NCI-H1048 (cell line): ENCODE results near the gene CIZ1.

ENCODE experiments used
- DNase-seq: peaks from one replicate; lab custom pipeline; 2025; lab: John Stamatoyannopoulos, UW

CIZ1 gene

DNA sequence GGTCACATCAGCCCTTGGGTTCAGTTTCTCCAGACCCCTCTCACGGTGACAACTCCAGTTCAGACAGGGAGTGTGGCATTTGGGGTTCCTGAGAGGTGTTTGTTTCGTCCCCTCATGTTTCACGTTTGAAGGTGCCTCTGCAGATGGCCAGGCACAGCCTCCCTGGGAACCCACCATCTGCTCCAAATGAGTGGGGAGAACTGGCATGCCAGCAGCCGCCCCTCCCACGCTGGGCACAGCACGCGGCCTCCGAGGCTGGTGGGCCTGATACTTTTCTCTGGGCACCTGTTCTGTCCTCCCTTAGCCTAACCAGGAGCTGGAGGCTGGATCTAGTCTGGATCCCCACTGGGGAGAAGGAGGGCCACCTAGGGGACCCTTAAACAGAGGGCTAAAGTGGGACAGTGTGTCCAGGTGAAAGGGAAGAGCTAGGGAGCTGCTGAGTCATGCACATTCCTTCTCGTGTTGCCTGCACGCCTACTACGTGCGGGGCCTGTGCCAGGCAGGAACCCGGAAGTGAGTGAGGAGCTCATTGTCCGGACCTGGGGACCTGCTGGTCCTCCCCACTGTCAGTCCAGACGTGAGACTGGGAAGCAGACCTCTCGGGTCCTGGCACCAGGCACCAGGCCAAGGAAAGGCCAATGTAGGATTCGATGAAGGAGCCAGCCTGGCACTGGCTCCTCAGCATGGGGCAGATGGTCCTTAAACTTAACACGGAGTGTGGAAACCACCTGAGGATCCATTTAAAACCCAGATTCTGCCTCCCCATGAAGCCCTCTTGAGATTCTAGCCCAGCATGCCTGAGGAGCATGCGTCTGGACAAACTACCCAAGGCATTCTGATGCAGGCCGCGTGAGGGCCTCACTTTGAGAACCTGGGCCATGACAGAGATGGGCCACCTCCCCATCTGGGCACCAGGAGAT is 23.5 kb upstream of the CIZ1 start:
- no peak for DNase-seq

DNA sequence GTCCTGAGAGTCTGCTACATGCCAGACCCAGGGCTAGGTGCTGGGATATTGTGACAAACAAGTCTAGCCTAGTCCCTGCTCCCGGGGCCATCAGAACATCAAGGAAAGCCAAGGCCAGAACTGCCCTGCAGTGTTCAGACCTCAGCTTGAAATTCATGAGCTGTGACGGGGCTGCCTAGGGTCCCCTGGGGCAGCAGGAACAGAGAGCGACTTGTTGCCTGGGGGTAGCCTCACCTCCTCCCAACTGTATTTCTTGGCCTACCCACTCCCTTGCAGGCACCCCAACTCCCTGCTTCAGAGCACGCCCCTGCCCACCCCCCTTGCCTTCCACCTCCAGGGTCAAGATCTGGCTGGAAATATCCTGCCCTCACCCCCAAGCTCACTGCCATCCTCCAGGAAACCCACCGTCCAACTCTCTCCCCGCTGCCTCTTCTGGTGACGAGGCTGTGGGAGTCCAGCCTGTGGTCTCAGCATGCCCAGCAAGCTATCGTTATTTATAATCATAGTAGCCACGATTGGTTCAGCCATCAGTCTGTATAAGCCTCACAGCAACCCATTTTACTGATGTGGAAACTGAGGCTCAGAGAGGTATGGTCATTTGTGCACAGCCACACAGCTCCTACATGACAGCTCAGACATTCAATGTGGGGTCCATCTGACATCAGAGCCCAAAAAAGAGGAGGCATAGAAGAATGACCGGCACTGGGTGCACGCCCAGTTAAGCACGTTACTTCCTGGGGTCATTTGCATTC is 22.6 kb upstream of the CIZ1 start:
- no peak for DNase-seq

DNA sequence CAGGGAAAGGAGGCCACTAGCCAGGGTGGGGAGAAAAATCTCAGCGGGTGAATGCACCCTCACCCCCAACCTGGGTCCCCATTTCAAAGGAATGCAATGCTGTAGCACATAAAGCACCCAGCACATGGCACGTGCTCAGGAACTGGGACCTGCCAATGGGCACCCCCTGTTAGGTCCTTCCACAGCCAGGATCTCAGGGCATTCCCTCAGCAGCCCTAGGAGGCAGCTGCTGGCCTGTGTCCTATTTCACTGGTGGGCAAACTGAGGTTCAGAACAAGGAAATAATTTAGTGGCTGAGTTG is 20.6 kb upstream of the CIZ1 start:
- DNase-seq = no peak

DNA sequence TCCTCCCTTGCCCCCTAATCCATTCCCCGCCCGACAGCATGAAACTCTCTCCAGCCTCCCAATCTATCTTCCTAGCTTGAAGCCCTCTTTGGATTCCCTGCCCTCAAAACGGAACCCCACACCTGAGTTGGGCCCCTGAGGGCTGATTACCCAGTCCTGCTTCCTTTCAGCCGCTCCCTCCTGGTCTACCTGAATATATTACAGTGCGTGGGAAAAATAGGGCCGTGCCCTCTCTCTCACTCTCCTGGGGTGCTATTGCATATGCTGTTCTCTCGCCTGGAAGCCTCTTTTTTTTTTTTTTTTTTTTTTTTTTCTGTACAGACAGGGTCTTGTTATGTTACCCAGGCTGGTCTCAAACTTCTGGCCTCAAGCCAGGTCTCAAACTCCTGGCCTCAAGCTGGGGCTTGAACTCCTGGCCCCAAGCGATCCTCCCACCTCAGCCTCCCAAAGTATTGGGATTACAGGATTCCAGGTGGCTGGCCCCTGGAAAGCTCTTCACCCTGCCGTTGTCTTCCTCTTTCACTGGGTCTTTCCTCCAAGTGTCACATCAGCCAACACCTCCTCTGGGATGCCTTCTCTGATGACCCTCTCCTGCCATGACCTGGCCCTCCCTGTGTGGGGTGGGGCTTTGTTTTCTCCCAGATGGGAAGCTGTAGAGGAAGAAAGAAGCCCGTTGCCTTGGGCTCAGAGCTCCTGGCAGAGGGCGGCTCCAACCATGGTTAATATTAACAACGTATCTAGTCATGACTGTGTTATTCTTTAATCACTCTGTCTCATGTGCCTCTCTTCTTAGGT is 20.0 kb upstream of the CIZ1 start:
- DNase-seq = no peak

DNA sequence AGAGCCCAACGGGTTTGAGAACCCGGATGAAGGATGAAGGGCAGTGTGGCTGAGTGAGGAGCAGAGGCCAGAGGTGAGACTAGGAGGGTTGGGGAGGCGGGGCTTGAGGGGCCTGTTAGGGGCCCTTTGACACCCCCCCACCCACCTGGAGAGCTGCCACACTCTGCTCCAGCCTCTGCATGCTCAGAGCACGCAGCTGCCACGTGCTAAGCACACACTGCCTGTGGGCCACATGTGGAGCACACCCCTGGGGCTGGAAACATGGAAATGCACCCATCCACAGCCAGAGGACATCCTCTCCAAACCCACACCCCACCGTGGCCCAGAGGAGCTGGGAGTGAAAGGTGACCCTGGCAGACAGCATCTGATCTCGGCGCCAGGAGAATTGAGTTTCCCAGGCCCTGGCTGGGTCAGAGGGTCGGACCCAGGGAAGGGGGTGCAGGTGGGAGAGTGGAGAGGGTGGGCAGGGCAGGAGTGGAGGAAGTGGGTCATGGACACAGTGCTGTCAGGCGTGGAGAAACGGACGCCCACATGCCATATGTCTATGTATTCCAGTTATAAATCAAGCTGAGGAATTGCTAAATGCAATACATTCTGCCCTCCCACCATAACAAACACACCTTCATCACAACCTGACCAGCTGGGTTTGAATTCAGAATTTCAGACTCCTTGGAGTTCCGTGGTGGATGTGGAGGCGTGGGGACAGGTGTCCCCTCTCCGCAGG is 17.7 kb upstream of the CIZ1 start:
- no peak for DNase-seq

DNA sequence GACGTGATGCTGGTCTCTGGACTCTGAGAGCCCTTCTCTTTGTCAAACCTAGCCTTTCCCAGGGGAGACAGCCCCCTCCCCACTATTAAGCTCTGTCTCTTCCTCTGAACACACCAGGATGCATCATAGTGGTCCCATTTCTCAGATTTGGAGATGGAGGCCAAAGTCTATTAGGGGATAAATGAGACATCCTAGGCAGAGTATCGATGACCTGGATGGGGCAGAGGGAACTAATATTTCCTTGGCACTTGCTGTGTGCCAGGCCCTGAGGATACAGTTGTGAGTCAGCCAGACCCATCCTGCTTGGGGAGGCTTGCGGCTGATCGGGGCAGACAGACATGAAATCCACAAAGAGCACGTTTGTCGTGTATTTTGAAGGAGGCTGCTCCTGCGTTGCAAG is 17.0 kb upstream of the CIZ1 start:
- no peak for DNase-seq

DNA sequence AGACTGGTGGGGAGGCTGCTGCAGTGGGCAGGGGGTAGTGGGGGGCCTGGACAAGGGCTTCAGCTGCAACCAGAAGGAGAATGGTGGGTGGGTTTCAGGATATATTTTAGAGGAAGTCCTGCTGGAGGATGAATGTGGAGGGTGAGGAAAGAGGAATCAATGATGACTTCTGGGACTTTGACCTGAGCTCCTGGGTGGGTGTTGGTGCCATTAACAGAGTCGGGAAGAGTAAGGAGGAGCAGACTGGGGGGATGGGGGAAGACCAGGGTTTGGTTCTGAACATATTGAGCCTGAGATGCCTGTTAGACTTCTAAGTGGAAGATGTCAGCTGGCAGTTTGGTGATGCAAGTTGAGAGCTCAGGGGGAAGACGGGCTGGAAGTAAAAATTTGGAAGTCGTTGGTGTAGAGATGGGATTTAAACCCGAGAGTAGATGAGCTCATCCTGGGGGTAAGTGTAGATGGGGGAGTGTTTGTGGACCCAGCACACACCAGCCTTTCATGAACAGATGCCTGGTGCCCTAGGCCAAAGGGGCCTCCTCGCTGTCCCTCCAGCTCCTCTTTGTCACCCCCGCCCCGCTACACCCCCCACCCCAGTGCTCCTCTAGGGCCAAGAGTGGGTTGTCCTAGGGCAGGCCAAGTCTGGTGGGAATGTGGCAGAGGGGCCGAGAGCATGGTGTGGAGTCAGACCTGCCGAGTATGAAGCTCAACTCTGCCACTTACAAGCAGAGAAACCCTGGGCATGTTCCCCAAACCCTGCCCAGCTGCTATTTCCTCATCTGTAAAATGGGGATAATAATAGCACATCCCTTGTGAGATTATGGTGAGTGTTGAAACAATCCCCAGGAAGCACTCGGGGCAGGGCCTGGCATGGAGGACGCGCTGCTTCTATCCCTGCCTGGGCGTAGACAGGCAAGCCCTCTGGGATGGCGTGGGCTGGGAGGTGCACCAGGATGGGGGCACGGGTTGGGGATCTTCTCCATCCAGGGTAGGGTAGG is 15.8 kb upstream of the CIZ1 start:
- DNase-seq = no peak

DNA sequence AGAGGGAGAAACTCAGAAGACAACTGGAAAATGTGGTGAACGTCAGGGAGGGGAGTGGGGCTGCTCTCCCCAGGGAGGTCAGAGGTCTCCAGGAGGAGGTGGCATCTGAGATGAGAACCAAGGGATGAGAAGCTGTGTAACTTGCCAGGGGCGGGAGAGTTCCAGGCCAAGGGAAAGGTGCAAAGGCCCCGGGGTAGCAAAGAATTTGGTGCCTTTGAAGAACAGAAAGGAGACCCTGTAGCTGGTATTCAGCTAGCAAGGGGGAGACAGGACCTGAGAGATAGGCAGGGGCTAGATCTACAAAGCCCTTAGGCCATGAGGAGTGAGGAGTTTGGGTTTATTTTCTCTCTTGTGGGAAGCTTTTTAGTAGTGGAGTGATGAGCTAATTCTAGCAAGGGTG is 15.1 kb upstream of the CIZ1 start:
- DNase-seq = no peak

DNA sequence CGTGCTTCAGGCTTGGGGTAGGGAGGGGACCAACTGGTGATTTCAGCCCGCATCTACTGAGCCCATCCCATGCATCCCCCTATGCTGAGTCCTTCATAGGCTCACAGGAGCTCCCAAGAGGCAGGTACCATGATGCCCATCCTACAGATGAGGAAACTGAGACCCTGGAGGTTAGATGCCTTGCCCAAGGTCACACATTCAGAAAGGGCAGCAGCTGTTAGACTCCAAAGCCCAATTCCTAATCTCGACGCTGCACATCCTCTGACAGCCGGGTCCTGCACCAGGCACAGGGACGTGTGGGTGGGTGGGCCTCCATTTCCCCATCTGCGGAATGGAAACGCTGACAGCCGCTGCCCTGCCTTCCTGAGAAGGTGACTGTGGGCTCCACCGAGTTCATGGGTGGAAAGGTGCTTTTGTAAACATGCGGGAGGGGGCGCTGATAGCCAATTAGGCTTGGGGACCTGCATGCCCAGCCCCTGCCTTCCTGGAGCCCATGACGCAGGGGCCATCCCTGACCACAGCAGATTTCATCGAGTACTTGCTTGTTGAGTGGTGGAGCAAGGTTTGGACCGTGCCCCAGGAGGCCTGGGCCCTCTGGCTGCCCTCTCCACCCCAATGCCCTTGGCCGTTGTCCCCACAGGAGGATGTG is 14.0 kb upstream of the CIZ1 start:
- DNase-seq = no peak

DNA sequence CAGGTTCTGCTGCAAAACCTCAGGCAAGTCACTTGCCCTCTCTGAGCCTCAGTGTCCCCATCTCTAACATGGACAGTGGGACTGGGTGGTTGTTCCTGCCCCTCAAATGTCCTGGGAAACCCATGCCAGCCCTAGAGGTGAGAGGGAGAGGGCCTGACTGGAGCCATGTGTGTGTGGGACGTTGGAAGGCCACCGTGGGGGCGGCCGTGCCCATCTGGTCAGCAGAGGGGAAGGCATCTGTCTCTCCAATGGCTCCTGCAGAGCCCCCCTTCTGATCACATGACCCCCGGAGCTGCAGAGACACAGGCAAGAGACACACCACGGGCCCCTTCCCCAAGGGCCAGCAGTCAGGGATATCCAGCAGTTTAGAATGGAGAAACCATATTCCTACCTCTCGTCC is 13.5 kb upstream of the CIZ1 start:
- no peak for DNase-seq

DNA sequence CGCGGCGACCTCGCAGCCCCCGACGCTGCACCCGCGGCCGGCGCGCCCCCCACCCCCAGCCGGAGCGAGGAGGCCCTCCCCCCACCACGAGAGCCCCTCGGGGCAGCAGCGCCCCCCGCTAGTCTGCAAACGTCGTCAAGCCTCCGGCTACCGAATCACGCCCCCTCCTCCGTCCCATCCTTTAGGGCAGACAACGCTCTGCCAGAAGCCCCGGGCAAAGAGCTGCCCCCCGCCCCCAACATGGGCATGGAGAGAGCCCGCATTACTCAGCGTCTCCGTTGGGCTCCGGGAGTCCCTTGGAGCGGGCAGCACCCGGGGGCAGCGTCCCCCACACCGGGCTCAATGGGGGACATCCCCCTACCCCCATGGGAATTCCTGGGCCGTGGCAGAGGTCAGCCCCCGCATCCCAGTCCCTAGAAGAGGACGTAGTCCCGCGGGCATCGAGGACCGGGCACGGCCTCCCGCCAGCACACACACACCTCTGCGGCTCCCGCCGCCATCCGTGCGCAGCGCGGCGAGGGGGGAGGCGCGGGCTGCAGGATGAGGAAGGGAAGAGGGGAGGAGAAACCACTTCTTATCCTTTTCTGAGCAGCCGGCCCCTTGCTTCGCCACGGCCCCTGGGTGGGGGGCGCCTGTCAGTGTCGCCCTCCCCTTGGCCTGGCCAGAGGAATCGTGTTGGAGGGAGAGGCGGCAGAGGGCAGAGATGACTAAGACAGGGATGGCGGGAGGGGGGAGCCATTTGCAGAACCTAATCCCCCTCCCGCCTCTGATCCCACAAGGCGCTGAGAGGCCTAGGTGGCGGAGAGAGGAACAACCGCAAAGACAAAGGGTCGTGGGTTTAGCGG is 12.6 kb upstream of the CIZ1 start:
- DNase-seq = no peak

DNA sequence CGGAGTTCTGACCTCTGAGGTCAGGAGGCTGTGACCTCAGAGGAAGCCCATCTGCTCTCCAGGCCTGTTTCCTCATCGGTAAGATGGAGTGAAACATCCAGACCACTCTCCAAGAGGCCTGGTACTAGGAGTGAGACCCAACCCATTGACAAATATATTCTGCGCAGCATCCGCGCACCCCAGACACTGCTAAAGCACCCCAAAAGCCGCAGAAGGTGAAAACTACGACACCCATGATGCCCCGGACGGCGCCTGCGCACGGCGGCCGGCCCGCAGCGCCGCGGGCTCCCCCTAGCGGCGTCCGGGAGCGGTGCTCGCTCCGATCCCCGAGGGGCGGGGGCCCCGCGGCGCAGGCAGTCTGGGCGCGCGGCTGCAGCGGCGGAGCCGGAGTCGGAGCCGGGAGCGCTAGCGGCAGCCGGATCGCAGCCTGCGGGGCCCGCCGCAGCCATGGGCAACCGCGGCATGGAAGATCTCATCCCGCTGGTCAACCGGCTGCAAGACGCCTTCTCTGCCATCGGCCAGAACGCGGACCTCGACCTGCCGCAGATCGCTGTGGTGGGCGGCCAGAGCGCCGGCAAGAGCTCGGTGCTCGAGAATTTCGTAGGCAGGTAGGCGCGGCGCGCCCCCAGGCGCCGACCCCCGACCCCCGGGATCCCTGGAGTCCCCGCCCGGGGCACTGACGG is 11.8 kb upstream of the CIZ1 start, which contains the start of gene DNM1:
Gene DNM1 (plus strand): TSS at position 356 of the 683 bp plus-strand sequence. CDS start 92 bp downstream, at position 448.
- DNase-seq = peak; percentile 20

DNA sequence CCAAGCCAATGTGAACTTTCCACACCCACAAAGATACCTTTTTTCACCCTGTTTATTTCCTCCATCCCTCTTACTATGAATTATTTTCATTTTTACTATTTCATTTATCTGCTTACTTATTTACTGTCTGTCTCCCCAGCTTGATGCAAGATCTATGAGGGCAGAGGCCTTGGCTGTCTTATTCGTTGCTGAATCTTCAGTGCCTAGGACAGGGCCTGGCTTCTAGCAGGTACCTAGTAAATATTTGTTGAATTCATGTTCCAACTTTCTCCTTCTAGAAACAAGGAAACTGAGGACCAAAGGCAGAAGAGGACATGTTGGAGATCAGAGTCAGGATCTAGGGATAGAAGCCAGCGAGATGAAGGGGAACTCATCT is 11.3 kb upstream of the CIZ1 start:
- no peak for DNase-seq

DNA sequence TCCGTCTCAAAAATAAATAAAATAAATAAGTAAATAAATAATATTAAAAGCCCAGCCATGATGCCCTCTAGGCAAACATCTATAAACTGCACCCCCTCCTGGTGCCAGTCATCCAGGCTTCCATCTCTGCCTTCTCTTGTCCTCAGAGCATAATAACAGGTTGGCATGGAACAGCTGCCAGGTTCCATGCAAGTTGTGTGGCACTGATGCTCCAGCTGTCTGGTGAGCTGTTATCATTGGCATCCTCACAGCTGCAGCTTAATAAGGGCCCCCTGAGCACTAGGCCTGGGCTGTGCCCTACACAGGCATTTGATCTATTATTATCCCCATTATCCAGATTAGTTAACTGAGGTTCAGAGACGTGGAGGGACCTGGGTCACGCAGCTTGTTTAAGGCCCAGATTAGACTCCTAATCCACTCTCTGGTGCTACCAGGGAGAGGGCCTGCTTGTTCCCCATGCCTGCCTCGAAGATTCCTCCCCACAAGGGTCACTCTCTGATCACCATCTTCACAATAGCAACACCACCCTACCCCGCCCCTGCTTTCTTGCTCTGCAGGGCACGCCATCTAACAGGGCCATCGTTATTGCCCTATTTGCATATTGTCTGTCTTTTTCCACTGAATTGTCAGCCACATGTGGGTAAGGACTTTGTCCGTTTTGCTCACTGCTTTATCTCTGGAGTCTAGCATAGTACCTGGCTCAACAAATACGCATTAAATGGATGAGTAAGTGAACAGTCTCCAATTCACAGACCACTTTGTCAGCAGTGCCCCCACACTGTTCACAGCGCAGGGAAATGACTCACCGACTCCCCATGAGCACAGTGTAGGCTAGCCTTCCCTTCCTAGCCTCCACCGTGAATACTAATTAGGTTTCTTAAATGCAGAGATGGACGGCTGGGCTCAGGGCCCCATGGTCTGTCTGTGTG is 10.3 kb upstream of the CIZ1 start:
- no peak for DNase-seq

DNA sequence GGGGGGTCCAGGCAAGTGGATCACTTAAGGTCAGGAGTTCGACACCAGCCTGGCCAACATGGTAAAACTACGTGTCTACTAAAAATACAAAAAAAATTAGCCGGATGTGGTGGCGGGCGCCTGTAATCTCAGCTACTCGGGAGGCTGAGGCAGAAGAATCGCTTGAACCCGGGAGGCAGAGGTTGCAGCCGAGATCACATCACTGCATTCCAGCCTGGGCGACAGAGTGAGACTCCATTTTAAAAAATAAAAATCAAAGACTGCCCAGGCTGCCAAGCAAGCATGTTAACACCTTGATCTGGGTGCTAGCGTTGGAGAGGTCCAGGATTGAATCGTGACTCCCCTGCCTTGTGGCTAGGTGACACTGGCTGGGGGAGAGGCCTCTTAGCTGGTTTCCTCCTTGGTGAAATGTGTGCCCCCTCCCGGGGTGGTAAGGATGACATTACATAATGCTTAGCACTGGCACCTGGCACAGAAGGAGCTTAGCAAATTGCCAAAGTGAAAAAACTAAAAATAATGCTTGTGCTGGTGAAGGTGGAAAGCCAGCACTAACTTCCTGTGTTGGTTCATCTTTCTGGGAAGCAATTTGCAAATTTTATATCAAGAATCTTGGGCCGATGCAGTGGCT is 2.2 kb upstream of the CIZ1 start:
- DNase-seq = no peak

DNA sequence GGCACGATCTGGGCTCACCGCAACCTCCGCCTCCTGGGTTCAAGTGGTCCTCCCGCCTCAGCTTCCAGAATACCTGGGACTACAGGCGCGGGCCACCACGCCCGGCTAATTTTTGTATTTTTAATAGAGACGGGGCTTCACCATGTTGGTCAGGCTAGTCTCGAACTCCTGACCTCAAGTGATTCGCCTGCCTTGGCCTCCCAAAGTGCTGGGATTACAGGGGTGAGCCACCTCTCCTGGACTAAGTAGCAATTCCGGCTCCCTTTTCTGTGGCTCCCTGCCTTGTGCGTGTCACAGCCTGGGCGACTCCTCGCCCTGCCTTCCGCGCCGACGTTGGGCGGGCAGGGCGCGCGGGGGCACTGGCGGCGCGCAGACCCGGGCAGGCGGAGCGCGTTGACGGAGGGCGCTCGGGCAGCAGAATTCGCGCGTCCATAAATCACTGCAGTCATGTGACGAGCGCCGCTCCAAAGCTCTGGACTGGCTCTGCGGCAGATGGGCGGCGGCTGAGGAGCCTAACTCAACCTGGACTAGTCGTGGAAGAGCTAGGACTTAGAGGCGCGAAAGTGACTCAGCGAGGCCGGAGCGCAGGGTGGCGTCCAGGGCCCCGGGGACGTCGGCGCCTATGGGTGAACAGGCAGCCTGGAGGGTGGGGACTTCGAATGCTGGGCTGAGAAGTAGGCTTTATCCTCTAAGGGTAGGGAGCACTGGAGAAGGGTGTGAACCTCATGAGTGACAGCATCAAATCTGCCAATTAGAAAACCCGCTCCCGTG is 1.4 kb upstream of the CIZ1 start:
- no peak for DNase-seq
